ENCODE measurements around the gene GSTM2.

The GSTM2 gene

GRCh38 chr1:109630081-109630897, 37.6 kb upstream of the GSTM2 start:
- DNase-seq = no peak

GRCh38 chr1:109630898-109631512, 36.9 kb upstream of the GSTM2 start:
- no peak for DNase-seq

GRCh38 chr1:109631513-109632505, 36.0 kb upstream of the GSTM2 start:
- DNase-seq = no peak

- DNase-seq = no peak
Measured at GRCh38 chr1:109632671-109633346, 35.0 kb upstream of the GSTM2 start.

- DNase-seq = no peak
Measured at GRCh38 chr1:109634292-109634691, 33.6 kb upstream of the GSTM2 start.

- DNase-seq = no peak
Measured at GRCh38 chr1:109634771-109635750, 32.8 kb upstream of the GSTM2 start.

GRCh38 chr1:109635862-109636200, 32.0 kb upstream of the GSTM2 start:
- no peak for DNase-seq

GRCh38 chr1:109636201-109636952, 31.5 kb upstream of the GSTM2 start:
- no peak for DNase-seq

- DNase-seq = no peak
Measured at GRCh38 chr1:109637446-109637845, 30.4 kb upstream of the GSTM2 start.

- no peak for DNase-seq
Measured at GRCh38 chr1:109639063-109639840, 28.6 kb upstream of the GSTM2 start.

GRCh38 chr1:109639841-109640184, 28.0 kb upstream of the GSTM2 start:
- no peak for DNase-seq

- DNase-seq = peak; percentile 67
Measured at GRCh38 chr1:109640285-109640865, 27.5 kb upstream of the GSTM2 start.

- DNase-seq = no peak
Measured at GRCh38 chr1:109641078-109641740, 26.6 kb upstream of the GSTM2 start.

- DNase-seq = no peak
Measured at GRCh38 chr1:109641861-109642260, 26.0 kb upstream of the GSTM2 start.

GRCh38 chr1:109642626-109643025, 25.2 kb upstream of the GSTM2 start:
- DNase-seq = no peak

- DNase-seq = peak; percentile 75
Measured at GRCh38 chr1:109643385-109644230, 24.2 kb upstream of the GSTM2 start.

- no peak for DNase-seq
Measured at GRCh38 chr1:109644670-109645069, 23.2 kb upstream of the GSTM2 start.

- DNase-seq = no peak
Measured at GRCh38 chr1:109649491-109649914, 18.4 kb upstream of the GSTM2 start.
